GM23338 (cell line): ENCODE measurements around the gene CAVIN2.

Experiments
- STAT1 ChIP-seq: IDR thresholded peaks from one replicate; pipeline ENCODE4 v1.6.1; 2016; ENCODE audit warnings: antibody characterized with exemption; ENCODE audit not compliant: unreplicated experiment
- TF ChIP-seq, protein P1 (sequence below), 2 experiments: fragments of 200-600 bp in 1 of 2; sonication (generic) in 1 of 2; conservative IDR thresholded peaks; 2 replicates each; pipeline versions ENCODE4 v1.5.1 to v1.6.1; 2016 to 2017; ENCODE audit warnings: antibody characterized with exemption in 2 of 2, low read depth in 2 of 2, mild to moderate bottlenecking in 2 of 2, moderate library complexity in 1 of 2

DNA sequence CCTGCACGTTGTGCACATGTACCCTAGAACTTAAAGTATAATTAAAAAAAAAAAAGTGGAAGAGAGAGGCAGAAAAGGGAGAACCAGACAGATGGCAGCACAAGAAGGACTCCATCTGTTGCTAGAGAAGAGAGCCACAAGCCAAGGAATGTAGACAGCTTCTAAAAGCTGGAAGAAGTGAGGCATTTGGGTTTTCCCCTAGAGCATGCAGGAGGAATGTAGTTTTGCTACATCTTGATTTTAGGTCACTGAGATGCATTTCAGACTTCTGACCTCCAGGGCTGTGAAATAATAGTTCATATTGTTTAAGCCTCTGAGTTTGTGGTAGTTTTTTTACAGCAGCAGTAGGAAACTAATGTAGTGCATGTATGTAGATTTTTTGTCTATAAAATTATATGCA, 46.0 kb downstream of the CAVIN2 start:
- TF ChIP-seq, protein P1, sequence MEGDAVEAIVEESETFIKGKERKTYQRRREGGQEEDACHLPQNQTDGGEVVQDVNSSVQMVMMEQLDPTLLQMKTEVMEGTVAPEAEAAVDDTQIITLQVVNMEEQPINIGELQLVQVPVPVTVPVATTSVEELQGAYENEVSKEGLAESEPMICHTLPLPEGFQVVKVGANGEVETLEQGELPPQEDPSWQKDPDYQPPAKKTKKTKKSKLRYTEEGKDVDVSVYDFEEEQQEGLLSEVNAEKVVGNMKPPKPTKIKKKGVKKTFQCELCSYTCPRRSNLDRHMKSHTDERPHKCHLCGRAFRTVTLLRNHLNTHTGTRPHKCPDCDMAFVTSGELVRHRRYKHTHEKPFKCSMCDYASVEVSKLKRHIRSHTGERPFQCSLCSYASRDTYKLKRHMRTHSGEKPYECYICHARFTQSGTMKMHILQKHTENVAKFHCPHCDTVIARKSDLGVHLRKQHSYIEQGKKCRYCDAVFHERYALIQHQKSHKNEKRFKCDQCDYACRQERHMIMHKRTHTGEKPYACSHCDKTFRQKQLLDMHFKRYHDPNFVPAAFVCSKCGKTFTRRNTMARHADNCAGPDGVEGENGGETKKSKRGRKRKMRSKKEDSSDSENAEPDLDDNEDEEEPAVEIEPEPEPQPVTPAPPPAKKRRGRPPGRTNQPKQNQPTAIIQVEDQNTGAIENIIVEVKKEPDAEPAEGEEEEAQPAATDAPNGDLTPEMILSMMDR (conservative IDR thresholded peaks at IDR 0.05; ENCODE audit: low read depth in 2 of 2): no peak
- no peak for TF ChIP-seq STAT1
